SK-N-SH (cell line): ENCODE results near the gene TMEM266. TPM values are rescaled to one million over a fixed set of nuclear protein-coding genes. Genes with fewer than 3 reads are reported as not detected.

Experiments used
- CTCF ChIA-PET: fragments of 300-600, 350-600 bp; formaldehyde crosslinking; extraction: SDS; loops from one replicate; lab custom pipeline; 2021; lab: Yijun Ruan, JAX
- POLR2A ChIA-PET: fragments of 350-600 bp; sonication (Branson Sonifier 250); formaldehyde crosslinking; extraction: SDS; loops from one replicate; lab custom pipeline; 2020; ENCODE audit warnings: antibody characterized with exemption, inconsistent platforms; lab: Yijun Ruan, JAX
- DNase-seq: peaks from one replicate; pipeline ENCODE4 v3.0.0; 2012
- H2AFZ ChIP-seq: fragments of 200-600 bp; sonication (generic); 2 replicates; pipeline ENCODE4 v1.8.1; 2016; ENCODE audit warnings: antibody characterized with exemption, mild to moderate bottlenecking, low read depth
- H3F3A ChIP-seq: fragments of 200-600 bp; sonication (generic); replicated peaks from 2 replicates; pipeline ENCODE3; 2016; ENCODE audit warnings: antibody characterized with exemption, mild to moderate bottlenecking; ENCODE audit not compliant: insufficient read depth
- H3K27ac ChIP-seq, 2 experiments: fragments of 200-500 bp in 1 of 2; fragments of 200-600 bp in 1 of 2; sonication (Bioruptor generic) in 1 of 2; sonication (generic), shearing (Covaris generic) in 1 of 2; 2 replicates each; pipeline versions ENCODE4 v1.5.1 to v1.6.1; 2014 to 2016; ENCODE audit warnings: low read depth in 2 of 2, inconsistent platforms in 1 of 2, low read length in 1 of 2, mild to moderate bottlenecking in 1 of 2, mixed read lengths in 1 of 2
- H3K27me3 ChIP-seq: fragments of 200-600 bp; sonication (generic), shearing (Covaris generic); 2 replicates; pipeline ENCODE4 v1.6.1; 2016; ENCODE audit warnings: mixed run types; ENCODE audit not compliant: insufficient read depth
- H3K36me3 ChIP-seq, 2 experiments: fragments of 200-500 bp in 1 of 2; fragments of 200-600 bp in 1 of 2; sonication (Bioruptor generic) in 1 of 2; sonication (generic) in 1 of 2; replicated peaks in 1 of 2; 2 replicates each; pipeline versions ENCODE3 to v1.5.1; 2014 to 2016; ENCODE audit warnings: low read length in 1 of 2, mild to moderate bottlenecking in 1 of 2; ENCODE audit not compliant: insufficient read depth in 2 of 2, control insufficient read depth in 1 of 2
- H3K4me1 ChIP-seq, 2 experiments: fragments of 200-500 bp in 1 of 2; fragments of 200-600 bp in 1 of 2; sonication (Bioruptor generic) in 1 of 2; sonication (generic), shearing (Covaris generic) in 1 of 2; 2 replicates each; pipeline versions ENCODE4 v1.5.1 to v1.6.1; 2014 to 2016; ENCODE audit warnings: low read depth in 1 of 2, low read length in 1 of 2, mixed run types in 1 of 2; ENCODE audit not compliant: insufficient read depth in 2 of 2, control insufficient read depth in 1 of 2
- H3K4me2 ChIP-seq: fragments of 200-600 bp; sonication (generic), shearing (Covaris generic); 2 replicates; pipeline ENCODE4 v1.6.1; 2017; ENCODE audit warnings: mixed run types
- H3K4me3 ChIP-seq, 2 experiments: fragments of 200-500 bp in 1 of 2; fragments of 200-600 bp in 1 of 2; sonication (Bioruptor generic) in 1 of 2; sonication (generic), shearing (Covaris generic) in 1 of 2; 2 replicates each; pipeline versions ENCODE4 v1.5.1 to v1.8.1; 2014 to 2016; ENCODE audit warnings: low read depth in 2 of 2, inconsistent platforms in 1 of 2, low read length in 1 of 2, mild to moderate bottlenecking in 1 of 2, mixed read lengths in 1 of 2, moderate library complexity in 1 of 2
- H3K79me2 ChIP-seq: fragments of 200-600 bp; sonication (generic); 2 replicates; pipeline ENCODE4 v1.8.1; 2017; ENCODE audit warnings: mild to moderate bottlenecking; ENCODE audit not compliant: insufficient read depth
- H3K9ac ChIP-seq: fragments of 200-600 bp; sonication (generic); 2 replicates; pipeline ENCODE4 v1.6.1; 2017; ENCODE audit warnings: mixed run types
- H3K9me2 ChIP-seq: fragments of 200-600 bp; sonication (generic); 2 replicates; pipeline ENCODE4 v1.6.1; 2017; ENCODE audit warnings: mixed run types
- H3K9me3 ChIP-seq: fragments of 200-600 bp; sonication (generic); 2 replicates; pipeline ENCODE4 v1.6.1; 2017; ENCODE audit warnings: mixed run types, mild to moderate bottlenecking, moderate library complexity
- H4K20me1 ChIP-seq: fragments of 200-600 bp; sonication (generic); 2 replicates; pipeline ENCODE4 v1.6.1; 2017; ENCODE audit warnings: mild to moderate bottlenecking, mixed run types; ENCODE audit not compliant: insufficient read depth
- CHD2 ChIP-seq: fragments of 150-350 bp; IDR thresholded peaks from 2 replicates; pipeline ENCODE4 v1.6.1; 2018; ENCODE audit warnings: low read length; ENCODE audit not compliant: partially characterized antibody
- CTCF ChIP-seq: fragments of 200-600 bp; sonication (generic); IDR thresholded peaks from 2 replicates; pipeline ENCODE4 v1.6.1; 2017; ENCODE audit warnings: antibody characterized with exemption, mild to moderate bottlenecking, moderate library complexity
- FOXJ3 ChIP-seq: sonication (generic); formaldehyde crosslinking; IDR thresholded peaks from 2 replicates; pipeline ENCODE4 v1.5.1; 2020; ENCODE audit warnings: mild to moderate bottlenecking, missing genetic modification reagents
- IRF3 ChIP-seq: fragments of 150-350 bp; IDR thresholded peaks from 2 replicates; pipeline ENCODE4 v1.6.1; 2016; ENCODE audit warnings: mild to moderate bottlenecking, low read depth, low read length
- NRF1 ChIP-seq: IDR thresholded peaks from 2 replicates; pipeline ENCODE4 v1.6.1; 2012; ENCODE audit warnings: low read depth, mild to moderate bottlenecking, low read length
- POLR2AphosphoS5 ChIP-seq: IDR thresholded peaks from 2 replicates; pipeline ENCODE4 v1.6.1; 2012; ENCODE audit warnings: low read depth, low read length
- RAD21 ChIP-seq: IDR thresholded peaks from 2 replicates; pipeline ENCODE4 v1.6.1; 2012; ENCODE audit warnings: mild to moderate bottlenecking, low read length
- RFX5 ChIP-seq: IDR thresholded peaks from 2 replicates; pipeline ENCODE4 v1.6.1; 2012; ENCODE audit warnings: mild to moderate bottlenecking, improper control_type of control experiment, low read length
- RXRA ChIP-seq: IDR thresholded peaks from 2 replicates; pipeline ENCODE4 v1.4.0; 2012; ENCODE audit warnings: low read depth, mild to moderate bottlenecking, borderline replicate concordance
- TAF1 ChIP-seq: IDR thresholded peaks from 2 replicates; pipeline ENCODE4 v1.6.1; 2012; ENCODE audit warnings: low read depth, mild to moderate bottlenecking, low read length, moderate library complexity, borderline replicate concordance
- USF1 ChIP-seq: IDR thresholded peaks from 2 replicates; pipeline ENCODE4 v1.4.0; 2012; ENCODE audit warnings: low read depth, borderline replicate concordance
- USF2 ChIP-seq: fragments of 150-350 bp; IDR thresholded peaks from 2 replicates; pipeline ENCODE4 v1.6.1; 2017; ENCODE audit warnings: antibody characterized with exemption, low read length, low read depth, borderline replicate concordance
- ZBTB33 ChIP-seq: IDR thresholded peaks from 2 replicates; pipeline ENCODE4 v1.4.0; 2012; ENCODE audit warnings: low read depth, borderline replicate concordance
- WGBS: methylation state at CpG from one replicate; pipeline ENCODE4 v1.1.6; 2017; ENCODE audit warnings: low lambda C conversion rate; 5-methylcytosine and 5-hydroxymethylcytosine counted together
- polyA plus RNA-seq, 3 experiments: library from polyadenylated mRNA; depleted of rRNA; stranded (reverse); fragments of >200 nt; gene quantifications; 2 replicates each; pipeline ENCODE4 v1.2.3, GENCODE V29; 2012

Gene TMEM266
- polyA plus RNA-seq, 1 of the 3 experiments (the other 2 are of a cell fraction) = 0.07 TPM

- no peak for DNase-seq
- WGBS = 87% methylated on average over 8 of the region's 8 CpGs
- H3K9ac ChIP-seq = no peak overlapping the region
- no peak overlapping the region for H3K27ac ChIP-seq
- POLR2A ChIA-PET = no interaction called here
- no peaks in the 10 kb centered on the region for H3K9me3 ChIP-seq
- no peaks in the 10 kb centered on the region for H4K20me1 ChIP-seq
- H3K9me2 ChIP-seq = no peaks in the 10 kb centered on the region
- no peak overlapping the region for H3K4me2 ChIP-seq
- peaks cover 0 to 14% of the 10 kb centered on the region in 2 experiments; a peak in 1 of 4 replicates for H3K4me1 ChIP-seq
- H3F3A ChIP-seq = no peaks in the 10 kb centered on the region
- no peaks in the 10 kb centered on the region for H3K27me3 ChIP-seq
- CTCF ChIA-PET = interaction anchor here (3.8 to 19.1 kb wide), 2 partner anchors 14 to 25 kb away, joined by 18 to 279 read pairs; no protein-coding TSS in a partner anchor
- H3K36me3 ChIP-seq = no peaks in the 10 kb centered on the region
- no peak for TF ChIP-seq RXRA
- TF ChIP-seq POLR2AphosphoS5 = no peak
- no peak for TF ChIP-seq CHD2
- TF ChIP-seq USF2 = no peak
- TF ChIP-seq ZBTB33 = no peak
- no peak for TF ChIP-seq FOXJ3 (CRISPR knock-in tag)
- H3K4me3 ChIP-seq = no peak overlapping the region
- no peaks in the 10 kb centered on the region for H3K79me2 ChIP-seq
- H2AFZ ChIP-seq = no peak overlapping the region
Measured at GRCh38 chr15:76164602-76165001, 104.8 kb downstream of the TMEM266 start.

GRCh38 chr15:76165951-76166350 lies 106.2 kb downstream of the TMEM266 start:
- Histone ChIP-seq H3K9me2 (no peaks in the 10 kb centered on the region), H2AFZ (no peak overlapping the region), H4K20me1 (no peaks in the 10 kb centered on the region), H3F3A (no peaks in the 10 kb centered on the region), H3K9me3 (no peaks in the 10 kb centered on the region), H3K4me1 (peaks cover 0 to 14% of the 10 kb centered on the region in 2 experiments; a peak in 1 of 4 replicates), H3K79me2 (no peaks in the 10 kb centered on the region), H3K9ac (no peak overlapping the region), H3K4me3 (no peak overlapping the region), H3K27me3 (no peaks in the 10 kb centered on the region), H3K4me2 (no peak overlapping the region), H3K36me3 (no peaks in the 10 kb centered on the region), H3K27ac (no peak overlapping the region)
- POLR2A ChIA-PET = no interaction called here
- 74% methylated on average over 7 of the region's 15 CpGs for WGBS
- CTCF ChIA-PET = interaction anchor here (0.9 to 2.4 kb wide), 4 partner anchors 16 to 26 kb away, joined by 3 to 6 read pairs (median 3); no protein-coding TSS in a partner anchor
- TF ChIP-seq RFX5 (no peak), RAD21 (no peak), TAF1 (no peak), FOXJ3 (CRISPR knock-in tag) (no peak), CTCF (no peak), USF1 (no peak), IRF3 (no peak), USF2 (no peak), NRF1 (no peak)
- no peak for DNase-seq
